Ureter (tissue), 1 donor: ENCODE data around the gene KIF23. TPM values are rescaled to one million over a fixed set of nuclear protein-coding genes. Genes with fewer than 3 reads are reported as not detected.
"Not testable (repeated sequence)": the region's sequence is repeated elsewhere in the genome, so short reads cannot be mapped to it uniquely, and the experiment has no call there.

Experiments used
- DNase-seq: peaks from one replicate; pipeline ENCODE4 v3.0.0-alpha.2; 2020; ENCODE audit warnings: low spot score
- total RNA-seq: library from RNA; stranded (reverse); gene quantifications from one replicate; pipeline ENCODE4 v1.2.4, GENCODE V29; 2023
- donor health status: DM: yes; HTN: yes; CAD: no.

KIF23 gene
- total RNA-seq, result 3.0 TPM

DNA sequence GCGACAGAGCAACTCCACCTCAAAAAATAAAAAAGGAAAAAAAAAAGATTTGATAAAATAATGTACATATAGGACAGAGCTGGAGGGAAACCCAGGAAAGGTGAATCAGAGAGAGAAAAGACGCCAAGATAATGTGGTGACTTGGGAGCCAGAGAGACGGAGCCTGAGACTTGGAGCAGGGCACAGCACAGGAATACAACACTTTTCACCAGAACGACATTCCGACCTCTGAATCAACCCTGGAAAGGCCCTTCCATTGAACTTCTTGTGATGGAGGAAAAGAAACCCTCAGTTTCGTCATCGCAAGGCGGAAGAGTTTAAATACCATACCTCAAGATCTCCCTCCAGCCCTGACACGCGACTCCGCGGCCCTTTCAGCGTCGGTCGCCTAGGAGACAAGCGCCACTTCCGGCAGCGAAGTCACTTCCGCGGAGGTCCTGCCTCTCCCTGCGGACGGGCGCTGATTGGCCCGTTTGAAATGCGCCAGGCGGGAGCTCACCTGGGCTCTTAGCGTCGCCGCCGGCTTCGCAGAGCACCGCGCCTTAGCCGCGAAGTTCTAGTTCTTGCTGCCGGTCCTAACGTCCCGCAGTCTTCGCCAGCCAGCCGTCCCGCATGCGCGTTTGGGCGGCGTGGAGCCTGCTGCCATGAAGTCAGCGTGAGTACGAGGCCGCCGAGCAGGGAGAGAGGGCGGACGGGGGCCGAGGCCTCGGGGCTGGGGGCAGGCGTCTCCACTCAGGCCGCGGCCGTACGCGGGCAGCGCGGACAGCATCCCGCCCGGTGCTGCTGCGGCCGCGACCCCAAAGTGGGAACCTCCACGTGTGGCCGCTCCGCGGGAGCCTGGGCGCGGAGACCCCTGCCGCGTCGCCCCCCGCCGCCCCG, at the start of gene KIF23:
TSS of gene KIF23 (plus strand) at position 528 of the 879 bp plus-strand sequence. CDS start at position 645, 117 bp downstream.
- DNase-seq, result peak; percentile 91

DNA sequence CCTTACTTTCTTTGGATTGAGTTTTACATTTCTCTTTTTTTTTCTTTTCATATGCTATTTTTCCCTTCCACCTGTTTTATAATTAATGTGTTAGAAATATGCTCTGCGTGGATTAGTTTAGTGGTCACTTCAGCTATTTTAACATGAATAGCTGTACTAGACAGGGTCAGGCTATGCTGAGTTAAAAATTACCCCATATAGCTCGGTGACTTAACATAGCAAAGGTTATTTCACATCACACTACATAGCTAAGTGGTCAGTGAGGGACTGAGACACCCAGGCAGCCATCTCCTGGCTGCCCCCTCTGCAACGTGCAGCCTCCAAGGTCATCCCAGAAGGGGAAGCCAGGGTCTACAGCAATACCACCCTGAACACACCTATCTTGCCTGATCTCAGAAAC, 46.9 kb upstream of the KIF23 start:
- DNase-seq, result no peak

DNA sequence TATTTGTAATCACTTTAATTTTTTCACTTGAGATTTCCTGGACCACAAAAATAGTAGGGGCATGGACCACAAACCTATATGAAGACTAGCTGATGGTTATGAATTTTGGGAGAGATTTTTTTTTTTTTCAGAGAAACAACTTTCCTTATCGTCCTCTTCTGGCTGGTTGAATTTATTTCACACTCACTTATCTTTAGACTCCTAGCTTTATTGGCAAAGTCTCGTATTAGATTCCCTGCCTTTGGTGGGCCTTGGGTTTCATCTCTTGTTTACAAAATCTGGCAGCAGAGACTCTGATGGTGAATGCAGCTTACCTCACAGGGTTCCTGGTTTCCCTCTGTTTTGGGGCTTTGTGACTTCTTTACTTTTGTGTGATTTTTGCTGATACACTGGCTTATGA, 44.5 kb upstream of the KIF23 start:
- no peak for DNase-seq

GRCh38 chr15:69373406-69373805, 40.7 kb upstream of the KIF23 start:
- no peak for DNase-seq

GRCh38 chr15:69375151-69375790, 38.9 kb upstream of the KIF23 start:
- DNase-seq, result no peak

GRCh38 chr15:69377216-69377970, 36.8 kb upstream of the KIF23 start:
- no peak for DNase-seq

DNA sequence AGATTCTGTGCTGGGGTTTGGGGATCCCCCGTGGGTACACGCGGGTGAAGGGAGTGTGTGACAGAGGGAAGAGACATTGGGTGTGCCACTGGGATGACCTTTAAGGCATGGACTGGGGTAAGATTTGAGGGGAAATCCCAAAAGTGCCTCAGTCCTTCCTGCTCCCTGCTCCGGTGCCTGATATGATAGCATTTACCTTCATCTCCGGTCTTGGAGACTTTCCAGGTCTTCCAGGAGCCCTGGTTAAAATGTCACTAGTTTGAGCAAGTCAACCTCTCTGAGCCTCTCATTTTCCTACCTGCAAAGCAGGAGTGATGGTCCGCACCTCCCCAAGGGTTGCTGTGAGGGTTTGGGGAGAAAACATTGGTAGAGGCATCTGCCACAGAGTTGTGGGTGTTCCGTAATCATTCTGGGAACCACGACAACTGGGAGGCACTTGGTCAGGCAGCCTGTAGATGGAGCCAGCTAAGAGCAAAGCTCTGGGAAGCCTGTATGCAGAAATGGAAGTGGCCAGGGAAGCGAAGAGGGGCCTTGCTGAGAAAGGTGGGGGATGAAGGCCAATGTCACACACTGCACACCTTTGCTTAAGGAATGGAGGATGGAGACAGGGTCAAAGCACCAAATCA, 33.9 kb upstream of the KIF23 start:
- no peak for DNase-seq

GRCh38 chr15:69380726-69381105, 33.4 kb upstream of the KIF23 start:
- DNase-seq, result no peak

GRCh38 chr15:69382176-69382575, 32.0 kb upstream of the KIF23 start:
- DNase-seq, result not testable (repeated sequence)

- not testable (repeated sequence) for DNase-seq
Measured at GRCh38 chr15:69384066-69384465, 30.1 kb upstream of the KIF23 start.

DNA sequence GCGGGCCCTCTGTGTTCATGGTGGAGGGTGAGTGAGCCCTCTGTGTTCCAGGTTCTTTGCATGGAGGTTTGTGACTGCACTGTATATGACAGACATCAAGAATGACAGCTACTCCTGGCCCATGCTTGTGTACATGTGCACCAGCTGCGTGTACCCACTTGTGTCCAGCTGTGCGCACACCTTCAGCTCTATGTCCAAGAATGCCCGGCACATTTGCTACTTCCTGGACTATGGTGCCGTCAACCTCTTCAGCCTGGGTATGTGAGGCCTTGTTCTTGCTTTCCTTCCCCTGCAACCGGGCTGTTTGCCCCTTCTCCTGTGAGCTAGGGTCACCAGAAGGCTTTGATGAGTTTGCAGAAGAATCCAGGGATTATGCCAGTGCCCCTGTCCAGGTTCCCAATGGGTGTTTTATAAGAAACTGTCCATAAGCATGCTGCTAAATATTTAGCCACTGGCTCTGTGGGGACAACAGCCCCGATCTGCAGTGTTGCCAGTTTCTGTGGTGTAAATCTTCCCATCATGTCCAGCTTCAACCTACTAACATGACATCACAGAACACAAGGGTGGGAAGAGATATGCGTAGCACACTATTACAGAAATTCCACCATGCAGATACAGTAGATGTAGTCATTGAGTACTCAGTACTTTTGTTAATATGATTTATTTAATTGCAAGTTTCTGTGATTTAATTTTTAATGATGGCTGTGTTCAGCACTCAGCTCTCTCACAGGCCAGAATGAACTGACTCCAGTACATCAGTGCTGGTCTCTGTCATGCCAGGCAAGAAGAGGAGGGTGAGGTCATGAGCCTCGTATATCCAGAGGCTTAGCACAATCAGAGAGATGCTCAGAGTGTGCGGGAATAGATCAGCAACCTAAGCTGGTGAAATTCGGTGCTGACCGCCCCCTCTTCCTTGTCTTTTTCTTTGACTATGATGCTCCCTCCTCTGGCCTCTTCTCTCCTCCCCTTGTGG, 29.2 kb upstream of the KIF23 start:
- no peak for DNase-seq

GRCh38 chr15:69385831-69386230, 28.3 kb upstream of the KIF23 start:
- DNase-seq, result no peak

DNA sequence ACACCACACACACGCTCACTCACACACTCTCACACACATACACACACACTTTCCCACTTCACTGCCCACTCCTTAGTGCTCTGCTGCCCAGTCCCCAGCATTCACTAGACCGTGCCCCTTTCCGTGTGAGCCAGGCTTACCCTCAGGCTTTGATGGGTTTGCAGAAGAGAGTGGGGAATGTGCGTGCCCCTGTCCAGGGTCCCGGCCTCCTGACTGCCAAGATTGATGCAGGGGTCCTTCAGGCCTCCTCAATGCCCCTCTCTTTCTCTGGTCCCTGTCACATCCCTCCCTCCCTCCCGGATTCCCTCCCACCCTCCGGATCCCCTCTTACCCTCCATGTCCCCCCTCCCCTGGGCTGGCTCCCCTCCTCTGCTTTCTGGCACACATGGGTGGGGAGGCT, 27.9 kb upstream of the KIF23 start:
- no peak for DNase-seq

DNA sequence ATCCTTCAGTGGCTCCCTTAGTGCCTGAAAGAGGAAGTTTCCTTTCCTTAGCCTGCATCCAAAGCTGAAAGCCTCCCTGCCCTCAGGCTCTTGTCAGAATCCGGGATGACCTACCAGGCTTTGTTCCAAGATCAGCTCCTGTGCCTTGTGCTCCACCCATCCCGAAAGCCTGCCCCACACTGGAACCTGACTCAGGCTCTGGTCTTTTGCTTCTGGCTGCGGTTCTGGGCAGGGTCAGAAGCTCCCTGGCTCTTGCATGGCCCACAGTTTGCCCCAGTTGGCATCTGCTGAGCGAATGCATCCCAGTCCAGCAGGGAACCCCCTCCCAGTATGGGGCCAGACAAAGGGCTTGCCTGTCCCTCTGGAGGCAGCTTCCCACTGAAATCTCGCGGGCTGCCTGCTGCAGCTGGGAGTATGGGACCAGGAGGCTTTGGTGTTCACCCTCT, 25.9 kb upstream of the KIF23 start:
- DNase-seq, result no peak

DNA sequence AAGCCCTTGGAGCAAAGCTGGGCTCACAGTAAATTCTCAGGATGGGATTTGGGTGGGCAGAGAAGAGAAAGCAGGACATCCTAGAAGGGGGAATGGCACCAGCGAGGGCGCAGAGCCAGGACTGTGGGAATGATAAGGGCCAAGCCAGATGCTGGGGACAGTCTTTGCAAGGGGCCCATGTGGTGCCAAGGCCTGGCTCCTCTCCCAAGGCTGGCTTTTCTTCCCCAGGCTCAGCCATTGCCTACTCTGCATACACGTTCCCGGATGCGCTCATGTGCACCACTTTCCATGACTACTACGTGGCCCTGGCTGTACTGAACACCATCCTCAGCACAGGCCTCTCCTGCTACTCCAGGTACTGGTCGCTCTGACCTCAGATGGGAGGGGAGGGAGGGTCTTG, 24.7 kb upstream of the KIF23 start:
- DNase-seq, result no peak

DNA sequence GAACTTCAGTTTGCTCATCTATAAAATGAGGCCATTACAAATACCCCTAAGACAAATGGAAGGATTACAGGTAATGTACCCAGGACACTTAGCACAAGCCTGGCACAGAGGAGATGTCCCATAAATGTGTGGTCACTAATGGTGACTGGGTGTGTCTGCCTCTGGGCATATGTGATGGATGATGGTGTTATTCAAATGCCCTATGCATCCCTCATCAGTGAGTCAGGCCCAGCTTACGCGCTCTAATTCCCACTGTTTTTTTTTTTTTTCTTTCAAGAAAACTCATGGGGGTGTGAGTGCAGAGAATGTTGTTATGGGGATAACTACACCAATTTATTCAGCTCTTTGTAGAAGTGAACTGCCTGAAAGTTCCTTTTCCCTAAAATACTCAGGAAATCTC, 23.6 kb upstream of the KIF23 start:
- no peak for DNase-seq

DNA sequence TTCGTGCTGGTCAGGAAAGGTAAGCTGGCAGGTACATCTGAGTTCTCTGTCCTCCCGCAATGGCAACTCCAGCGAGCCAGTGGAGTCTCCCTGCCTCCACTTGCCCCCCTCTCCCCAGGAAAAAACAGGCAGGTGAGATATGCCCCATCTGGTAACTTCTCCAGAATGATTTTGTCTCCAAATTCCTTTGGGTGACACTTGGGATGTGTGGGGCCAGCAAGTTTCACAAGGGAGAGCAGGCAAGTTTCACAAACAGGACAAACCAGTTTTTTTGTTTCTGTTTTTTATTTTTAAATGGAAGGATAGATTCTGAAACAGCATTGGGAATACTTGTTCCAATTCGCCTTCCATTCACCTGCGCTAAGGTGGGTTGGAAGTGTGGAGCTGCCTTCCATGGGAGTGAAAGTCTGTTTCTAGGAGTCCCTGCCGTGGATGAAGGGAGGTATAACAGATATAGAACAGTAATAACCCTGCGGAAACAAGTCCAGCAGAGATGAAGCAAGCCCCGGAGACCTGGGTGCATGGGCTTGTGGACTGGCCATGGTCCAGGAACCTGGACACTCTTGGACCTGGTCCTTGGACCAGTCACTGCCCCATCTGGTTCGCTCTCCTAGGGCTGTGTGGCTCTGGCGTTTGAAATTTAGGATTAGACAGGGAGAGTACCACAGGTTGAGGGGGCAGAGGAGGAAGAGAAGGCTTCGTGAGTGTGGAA, 22.9 kb upstream of the KIF23 start:
- peak; percentile 41 for DNase-seq

GRCh38 chr15:69392352-69392751, 21.8 kb upstream of the KIF23 start:
- no peak for DNase-seq

- DNase-seq, result no peak
Measured at GRCh38 chr15:69393831-69394491, 20.2 kb upstream of the KIF23 start.
